Activated naive CD4-positive, alpha-beta T cell treated with anti-CD3 and anti-CD28 coated beads, Interleukin-2, amount 50 U/mL, for 72 hours (primary cell): Measurements from ENCODE around the gene RIMS1. TPM values are rescaled to one million over a fixed set of nuclear protein-coding genes. Genes with fewer than 3 reads are reported as not detected.
A peak's percentile ranks its signal among the peaks of the same experiment; 100 is the strongest.

Experiments
- ATAC-seq, 2 donors: fragments of 150-1000 bp; cut with Tn5 transposase; 2 replicates each; pipeline ENCODE4 v1.10.0; 2021; ENCODE audit warnings: mild to moderate bottlenecking in 2 of 2, moderate library complexity in 2 of 2
- DNase-seq, 2 donors: peaks; one replicate each; pipeline ENCODE4 v3.0.0; 2021 to 2022; ENCODE audit warnings: low spot score in 2 of 2
- H3K27ac Mint-ChIP-seq, 2 donors: one replicate each; pipeline ENCODE4 v1.8.0; 2022; ENCODE audit warnings: mild to moderate bottlenecking in 2 of 2, mixed read lengths in 2 of 2
- H3K36me3 Mint-ChIP-seq, 2 donors: one replicate each; pipeline ENCODE4 v1.8.0; 2022; ENCODE audit warnings: mixed read lengths in 2 of 2
- H3K9me3 Mint-ChIP-seq, 2 donors: one replicate each; pipeline ENCODE4 v1.8.0; 2022; ENCODE audit warnings: mixed read lengths in 2 of 2
- total RNA-seq, 2 donors: library from RNA; stranded (reverse); gene quantifications; one replicate each; pipeline ENCODE4 v1.2.3, GENCODE V29; 2022

Gene RIMS1
- total RNA-seq: not detected

- Mint-ChIP-seq H3K27ac (no peak within 1 kb of the TSS), H3K36me3 (peaks cover 9 to 10% of the 10 kb centered on the region in 2 donors), H3K9me3 (peaks cover 7% of the 10 kb centered on the region in 2 donors)
- ATAC-seq (peak in 1 of 2 donors; percentile 37), DNase-seq (peak in 1 of 2 donors; percentile 3)
These were observed at the start of gene RIMS1 for GRCh38 chr6:71886184-71887005. Gene RIMS1, plus strand, starts transcription at chr6:71886550. Its CDS starts 474 bp downstream, at chr6:71887024.

- ATAC-seq: no peak
- Mint-ChIP-seq H3K9me3 (peaks cover 0 to 12% of the 10 kb centered on the region in 2 donors), H3K36me3 (no peaks in the 10 kb centered on the region), H3K27ac (no peak overlapping the region)
- no peak for DNase-seq
These were observed 35.1 kb upstream of the RIMS1 start for GRCh38 chr6:71851214-71851613.

GRCh38 chr6:71852948-71853347 is 33.4 kb upstream of the RIMS1 start:
- Mint-ChIP-seq H3K27ac (no peak overlapping the region), H3K36me3 (no peaks in the 10 kb centered on the region), H3K9me3 (peaks cover 5 to 8% of the 10 kb centered on the region in 2 donors)
- DNase-seq (no peak), ATAC-seq (no peak)

- Mint-ChIP-seq H3K9me3 (peaks cover 3 to 5% of the 10 kb centered on the region in 2 donors), H3K36me3 (no peaks in the 10 kb centered on the region), H3K27ac (no peak overlapping the region)
- ATAC-seq (no peak), DNase-seq (no peak)
These were observed 30.9 kb upstream of the RIMS1 start for GRCh38 chr6:71855406-71855805.

- no peak overlapping the region for H3K27ac Mint-ChIP-seq
- ATAC-seq (no peak), DNase-seq (no peak)
- H3K9me3 Mint-ChIP-seq: peaks cover 9 to 20% of the 10 kb centered on the region in 2 donors
- H3K36me3 Mint-ChIP-seq: no peaks in the 10 kb centered on the region
These were observed 7.3 kb upstream of the RIMS1 start for GRCh38 chr6:71879016-71879415.

DNA sequence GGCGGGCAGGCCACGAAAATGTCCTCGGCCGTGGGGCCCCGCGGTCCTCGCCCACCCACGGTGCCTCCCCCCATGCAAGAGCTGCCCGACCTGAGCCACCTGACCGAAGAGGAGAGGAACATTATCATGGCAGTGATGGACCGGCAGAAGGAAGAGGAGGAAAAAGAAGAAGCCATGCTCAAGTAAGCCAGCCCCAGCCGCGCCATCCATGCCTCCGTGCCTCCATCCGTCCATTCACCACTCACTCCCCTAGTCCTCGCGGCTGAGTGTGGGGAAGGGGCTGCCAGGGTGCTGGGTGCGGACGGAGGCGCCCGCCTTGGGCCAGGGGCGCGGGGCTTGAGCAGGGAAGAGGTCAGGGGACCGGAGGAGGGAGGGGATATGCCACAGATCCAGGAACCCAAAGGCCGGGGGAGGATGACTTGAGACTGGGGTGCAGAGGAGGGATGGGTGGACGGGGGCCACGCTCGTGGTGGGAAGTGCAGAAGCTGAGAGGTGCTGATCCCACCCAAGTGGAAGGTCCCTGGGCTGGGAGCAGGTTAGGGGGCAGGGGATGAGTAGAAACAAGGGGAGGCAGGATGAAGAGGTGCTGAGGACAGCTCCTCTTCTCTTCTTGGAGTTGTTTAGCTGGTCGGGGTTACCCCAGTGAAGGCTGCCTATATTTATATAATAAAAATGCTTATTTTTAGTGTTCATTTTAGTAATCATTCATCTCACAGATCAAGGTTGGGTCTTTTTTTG is 825 bp downstream of the RIMS1 start:
- no peak for DNase-seq
- Mint-ChIP-seq H3K36me3 (peaks cover 9 to 10% of the 10 kb centered on the region in 2 donors), H3K27ac (no peak overlapping the region), H3K9me3 (peaks cover 3 to 7% of the 10 kb centered on the region in 2 donors)
- ATAC-seq: no peak

GRCh38 chr6:71887744-71888230 is 1.4 kb downstream of the RIMS1 start:
- Mint-ChIP-seq H3K36me3 (peaks cover 9 to 10% of the 10 kb centered on the region in 2 donors), H3K9me3 (peaks cover 3 to 7% of the 10 kb centered on the region in 2 donors), H3K27ac (no peak overlapping the region)
- ATAC-seq (no peak), DNase-seq (no peak)

GRCh38 chr6:71888756-71889340 is 2.5 kb downstream of the RIMS1 start:
- H3K36me3 Mint-ChIP-seq: peaks cover 9 to 10% of the 10 kb centered on the region in 2 donors
- ATAC-seq (no peak), DNase-seq (no peak)
- H3K27ac Mint-ChIP-seq: no peak overlapping the region
- peaks cover 3 to 7% of the 10 kb centered on the region in 2 donors for H3K9me3 Mint-ChIP-seq

DNA sequence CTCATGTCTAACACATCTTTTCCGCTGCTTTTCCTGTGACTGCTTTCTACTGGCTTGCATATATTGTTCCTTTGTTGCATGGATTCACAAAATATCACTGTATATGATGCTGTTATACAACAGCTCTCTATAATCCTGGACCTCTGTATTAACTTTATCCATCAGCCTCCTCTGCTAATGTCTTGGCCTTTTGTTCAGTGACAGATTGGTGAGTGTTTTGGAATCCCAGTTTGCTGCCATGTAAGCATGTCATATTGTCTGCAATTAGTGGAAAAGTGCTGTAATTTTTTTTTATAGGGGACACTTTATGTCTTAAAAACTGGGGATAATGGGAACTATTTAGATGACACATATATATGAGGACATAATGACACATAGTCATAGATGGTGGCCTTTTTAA is 3.0 kb downstream of the RIMS1 start:
- peaks cover 3 to 7% of the 10 kb centered on the region in 2 donors for H3K9me3 Mint-ChIP-seq
- DNase-seq (no peak), ATAC-seq (no peak)
- peaks cover 9 to 10% of the 10 kb centered on the region in 2 donors for H3K36me3 Mint-ChIP-seq
- H3K27ac Mint-ChIP-seq: no peak overlapping the region

DNA sequence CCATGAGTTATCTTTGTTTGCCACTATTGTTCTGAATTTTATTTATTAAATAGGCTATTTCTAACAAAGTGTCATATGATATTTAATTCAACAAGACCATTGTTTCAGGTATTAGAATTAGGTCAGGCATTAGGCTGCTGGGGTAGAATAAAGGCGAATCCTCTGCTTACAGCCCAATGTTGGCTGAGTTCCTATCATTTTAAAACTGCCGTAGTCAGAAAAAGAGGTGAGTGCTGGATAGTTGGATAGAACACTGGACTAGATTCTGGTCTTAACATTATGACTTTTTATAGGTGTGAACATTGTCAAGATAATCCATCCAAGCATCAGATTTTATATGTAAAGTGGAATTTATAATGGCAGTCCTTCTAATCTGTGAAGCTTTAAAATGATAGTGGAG is 6.3 kb downstream of the RIMS1 start:
- peaks cover 0 to 11% of the 10 kb centered on the region in 2 donors for H3K9me3 Mint-ChIP-seq
- no peak for DNase-seq
- H3K36me3 Mint-ChIP-seq: no peaks in the 10 kb centered on the region
- ATAC-seq: no peak
- H3K27ac Mint-ChIP-seq: no peak overlapping the region

GRCh38 chr6:71900642-71901041 is 14.3 kb downstream of the RIMS1 start:
- ATAC-seq (no peak), DNase-seq (no peak)
- no peaks in the 10 kb centered on the region for H3K36me3 Mint-ChIP-seq
- peaks cover 3 to 11% of the 10 kb centered on the region in 2 donors for H3K9me3 Mint-ChIP-seq
- H3K27ac Mint-ChIP-seq: no peak overlapping the region

- Mint-ChIP-seq H3K36me3 (no peaks in the 10 kb centered on the region), H3K9me3 (peaks cover 3 to 4% of the 10 kb centered on the region in 2 donors), H3K27ac (no peak overlapping the region)
- ATAC-seq (no peak), DNase-seq (no peak)
These were observed 15.9 kb downstream of the RIMS1 start for GRCh38 chr6:71902261-71902660.

DNA sequence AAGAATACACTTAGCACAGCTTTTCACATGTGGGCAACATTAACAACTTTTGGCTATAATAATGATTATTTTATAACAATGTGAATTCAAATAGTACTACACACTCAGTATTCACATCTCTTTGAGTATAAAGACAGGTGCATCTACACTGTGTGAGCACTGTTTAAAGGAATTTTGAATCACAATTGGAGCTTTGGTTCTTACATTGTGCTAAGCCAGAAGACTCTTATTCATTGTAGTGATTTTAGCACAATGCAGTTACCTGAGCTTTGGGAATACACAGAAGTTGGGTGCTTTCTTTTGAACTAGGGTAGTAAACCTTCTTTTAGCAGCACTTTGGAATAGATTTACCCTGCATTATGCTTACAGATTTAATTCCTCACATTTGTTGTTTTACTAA is 20.5 kb downstream of the RIMS1 start:
- DNase-seq: no peak
- no peak overlapping the region for H3K27ac Mint-ChIP-seq
- H3K36me3 Mint-ChIP-seq: no peaks in the 10 kb centered on the region
- no peak for ATAC-seq
- H3K9me3 Mint-ChIP-seq: peaks cover 0 to 3% of the 10 kb centered on the region in 2 donors

- H3K27ac Mint-ChIP-seq: no peak overlapping the region
- no peaks in the 10 kb centered on the region for H3K36me3 Mint-ChIP-seq
- H3K9me3 Mint-ChIP-seq: peaks cover 0 to 3% of the 10 kb centered on the region in 2 donors
- no peak for DNase-seq
- ATAC-seq: no peak
These were observed 21.9 kb downstream of the RIMS1 start for GRCh38 chr6:71908162-71908765.

DNA sequence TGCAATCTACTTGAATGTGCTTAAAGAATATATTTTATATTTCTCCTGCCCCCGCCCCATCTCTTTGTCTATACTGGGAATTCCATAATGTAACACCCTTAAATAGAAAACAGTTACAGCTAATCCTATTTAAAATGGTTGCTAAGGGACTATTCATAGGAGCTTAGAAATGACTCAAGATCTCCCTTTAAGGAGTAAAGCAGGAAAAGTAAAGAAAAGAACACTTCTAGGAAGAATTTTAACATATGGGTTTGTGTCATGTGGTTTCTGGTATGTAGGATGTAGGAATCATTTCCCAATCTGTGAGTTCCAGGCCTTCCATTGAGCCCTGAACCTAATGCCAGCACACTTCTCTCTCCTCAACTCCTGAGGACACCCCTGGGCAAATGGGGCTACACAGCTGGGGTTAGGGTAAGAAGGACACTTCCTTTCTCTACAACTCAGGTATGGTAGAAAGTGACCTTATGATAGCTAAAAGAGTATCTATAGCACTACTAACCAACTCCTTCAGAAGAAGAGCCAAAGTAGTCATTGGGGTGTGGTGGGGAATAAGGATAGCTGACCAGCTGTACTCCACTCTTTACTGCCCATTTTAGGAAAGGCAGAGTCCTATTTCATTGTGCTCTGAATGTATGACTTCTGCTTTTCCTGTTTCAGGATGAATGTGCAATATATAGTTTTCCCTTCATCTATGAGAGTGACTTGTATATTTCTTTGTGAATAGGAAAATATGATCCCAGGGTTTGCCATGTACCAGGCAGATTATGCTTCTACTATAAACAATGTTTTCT is 27.3 kb downstream of the RIMS1 start:
- no peak for DNase-seq
- H3K36me3 Mint-ChIP-seq: no peaks in the 10 kb centered on the region
- no peak for ATAC-seq
- H3K27ac Mint-ChIP-seq: no peak overlapping the region
- no peaks in the 10 kb centered on the region for H3K9me3 Mint-ChIP-seq

DNA sequence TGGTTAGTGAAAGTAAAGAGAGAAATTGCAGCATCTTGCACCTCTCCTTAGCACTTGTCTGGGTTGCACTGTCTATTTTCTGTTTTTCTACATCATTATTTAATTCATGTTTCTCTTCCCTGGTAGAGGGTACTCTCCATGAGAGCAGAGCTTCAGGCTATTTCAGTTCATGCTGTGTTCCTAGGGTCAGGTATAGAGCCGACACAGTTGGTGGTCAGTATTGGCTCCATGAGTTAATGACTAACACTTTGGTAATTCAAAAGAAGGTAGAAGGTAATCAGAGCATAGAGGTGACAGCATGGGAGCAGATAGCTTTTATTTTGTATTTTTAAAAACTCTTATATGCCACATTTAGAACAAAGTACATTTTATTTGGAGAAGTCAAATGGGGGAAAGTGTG is 42.7 kb downstream of the RIMS1 start:
- H3K27ac Mint-ChIP-seq: peak overlapping the region in 1 of 2 donors; percentile 6
- DNase-seq (no peak), ATAC-seq (no peak)

More for the DNA sequence above, 42.7 kb downstream of the RIMS1 start:
- peaks cover 0 to 18% of the 10 kb centered on the region in 2 donors for H3K9me3 Mint-ChIP-seq
- no peaks in the 10 kb centered on the region for H3K36me3 Mint-ChIP-seq
